Measurements from ENCODE around the gene CD1E.

GRCh38 chr1:158374860-158375259, 21.2 kb downstream of the CD1E start:
- no peak for TF ChIP-seq CTCF (IDR thresholded peaks at IDR 0.05)
- no peak for TF ChIP-seq POLR2A (IDR thresholded peaks at IDR 0.05)

All from adrenal gland (tissue), 5 donors.